Aorta (tissue), 5 donors: Measurements from ENCODE around the gene FOXF1. TPM values are rescaled to one million over a fixed set of nuclear protein-coding genes. Genes with fewer than 3 reads are reported as not detected.
A peak's percentile ranks its signal among the peaks of the same experiment; 100 is the strongest.

Source experiments
- ATAC-seq: fragments of 200-7000 bp; cut with Tn5 transposase; one replicate; pipeline ENCODE4 v1.9.1; 2022; ENCODE audit warnings: moderate library complexity; ENCODE audit not compliant: low FRiP score
- DNase-seq, 2 donors: peaks; one replicate each; pipeline ENCODE4 v3.0.0-alpha.2; 2020
- H3K27ac ChIP-seq, 2 donors: one replicate each; pipeline ENCODE4 v1.5.1; 2013; ENCODE audit warnings: low read length in 2 of 2, mild to moderate bottlenecking in 2 of 2, moderate library complexity in 2 of 2, control low read depth in 1 of 2, inconsistent platforms in 1 of 2, low read depth in 1 of 2
- H3K27me3 ChIP-seq, 2 donors: one replicate each; pipeline ENCODE4 v1.6.1; 2013; ENCODE audit warnings: control low read depth in 1 of 2, low read length in 1 of 2, mild to moderate bottlenecking in 1 of 2, moderate library complexity in 1 of 2; ENCODE audit not compliant: insufficient read depth in 2 of 2, control insufficient read depth in 1 of 2
- H3K36me3 ChIP-seq, 2 donors: one replicate each; pipeline ENCODE4 v1.6.1; 2013; ENCODE audit warnings: control low read depth in 1 of 2, low read length in 1 of 2, mild to moderate bottlenecking in 1 of 2; ENCODE audit not compliant: insufficient read depth in 2 of 2, control insufficient read depth in 1 of 2
- H3K4me1 ChIP-seq, 2 donors: one replicate each; pipeline ENCODE4 v1.6.1; 2013; ENCODE audit warnings: low read length in 2 of 2, control low read depth in 1 of 2, mild to moderate bottlenecking in 1 of 2, moderate library complexity in 1 of 2; ENCODE audit not compliant: insufficient read depth in 2 of 2, control insufficient read depth in 1 of 2
- H3K4me3 ChIP-seq, 2 donors: one replicate each; pipeline ENCODE4 v1.5.1; 2013; ENCODE audit warnings: low read length in 2 of 2, control low read depth in 1 of 2, mild to moderate bottlenecking in 1 of 2
- H3K9me3 ChIP-seq: one replicate; pipeline ENCODE4 v1.6.1; 2013; ENCODE audit warnings: mild to moderate bottlenecking, low read length; ENCODE audit not compliant: control insufficient read depth
- WGBS, 2 donors: extraction: QIAGEN DNeasy Blood & Tissue Kit; methylation state at CpG; one replicate each; pipeline ENCODE4 v1.1.7; 2013; 5-methylcytosine and 5-hydroxymethylcytosine counted together
- intact Hi-C, 2 donors: fragments of 100-400 bp; cut with DNase I; formaldehyde crosslinking; loops; one replicate each; pipeline versions ENCODE4 v1.14.2 to v1.15.0; 2022
- polyA plus RNA-seq, 2 donors: library from polyadenylated mRNA; stranded (reverse); fragments of 200-250 nt; gene quantifications; one replicate each; pipeline ENCODE4 v1.2.3, GENCODE V29; 2013
- total RNA-seq, 2 donors: library from RNA; stranded (reverse); fragmentation: NEBNext Ultra II Directional; extraction: Animal tissue kit (Norgen Biotek cat#: 25700); gene quantifications; one replicate each; pipeline ENCODE4 v1.2.1, GENCODE V29; 2021
- donor health status: healthy with polysubstance abuse.
- donor health status: Bipolar disorder and iron deficiency.
- donor health status: DM: no; HTN: no; CAD: no.
- donor health status: DM: no; HTN: no; CAD: no.
- donor health status: DM: yes; HTN: yes; CAD: no.

FOXF1 gene
- total and polyA plus RNA-seq, 4 donors, result 0.10 to 1.8 (median 0.50) TPM

DNA sequence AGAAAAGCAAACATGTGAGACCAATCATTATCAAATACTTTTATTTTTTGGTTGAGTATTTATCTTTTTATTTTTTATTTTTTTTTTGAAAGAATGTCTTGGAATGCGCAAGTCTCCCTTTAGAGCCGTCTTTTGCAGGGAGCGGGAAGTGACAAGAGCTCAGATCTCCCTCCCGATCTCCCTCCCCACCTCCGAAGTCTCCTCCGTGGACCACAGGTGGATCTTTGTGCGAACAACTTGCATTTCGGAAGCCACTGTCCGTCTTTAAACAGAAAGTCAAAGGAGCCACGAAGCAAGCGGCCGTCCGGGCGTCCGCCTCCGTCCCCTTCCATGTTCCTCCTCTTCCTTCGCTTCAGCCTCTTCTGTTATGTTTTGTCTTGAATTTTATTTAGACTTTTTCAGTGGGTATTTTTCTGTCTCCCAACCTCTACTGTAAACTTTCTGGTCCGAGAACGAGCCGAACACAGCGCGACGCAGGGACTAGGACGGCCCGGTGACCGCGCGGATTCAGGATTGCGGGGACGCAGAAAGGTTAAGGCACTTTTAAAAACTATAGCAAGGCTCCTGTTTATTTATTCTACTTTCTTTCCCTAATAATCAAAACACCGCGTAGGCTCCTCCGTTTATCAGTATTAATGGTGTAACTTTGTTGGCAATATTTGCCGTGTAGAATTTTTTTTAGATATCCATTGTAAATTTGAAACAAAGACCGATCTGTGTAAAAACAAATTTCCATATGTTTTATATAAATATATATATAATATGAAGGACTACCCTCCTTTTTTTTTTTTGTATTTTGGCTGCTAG, 3.3 kb downstream of the FOXF1 start:
- Histone ChIP-seq H3K36me3 (no peaks in the 10 kb centered on the region), H3K27me3 (no peaks in the 10 kb centered on the region), H3K4me1 (no peaks in the 10 kb centered on the region), H3K4me3 (no peak overlapping the region), H3K27ac (no peak overlapping the region), H3K9me3 (no peaks in the 10 kb centered on the region)
- intact Hi-C loops, result no loop called here
- no peak for ATAC-seq
- 38 to 46% methylated on average over 35 of the region's 35 CpGs for WGBS, 2 donors
- no peak for DNase-seq

DNA sequence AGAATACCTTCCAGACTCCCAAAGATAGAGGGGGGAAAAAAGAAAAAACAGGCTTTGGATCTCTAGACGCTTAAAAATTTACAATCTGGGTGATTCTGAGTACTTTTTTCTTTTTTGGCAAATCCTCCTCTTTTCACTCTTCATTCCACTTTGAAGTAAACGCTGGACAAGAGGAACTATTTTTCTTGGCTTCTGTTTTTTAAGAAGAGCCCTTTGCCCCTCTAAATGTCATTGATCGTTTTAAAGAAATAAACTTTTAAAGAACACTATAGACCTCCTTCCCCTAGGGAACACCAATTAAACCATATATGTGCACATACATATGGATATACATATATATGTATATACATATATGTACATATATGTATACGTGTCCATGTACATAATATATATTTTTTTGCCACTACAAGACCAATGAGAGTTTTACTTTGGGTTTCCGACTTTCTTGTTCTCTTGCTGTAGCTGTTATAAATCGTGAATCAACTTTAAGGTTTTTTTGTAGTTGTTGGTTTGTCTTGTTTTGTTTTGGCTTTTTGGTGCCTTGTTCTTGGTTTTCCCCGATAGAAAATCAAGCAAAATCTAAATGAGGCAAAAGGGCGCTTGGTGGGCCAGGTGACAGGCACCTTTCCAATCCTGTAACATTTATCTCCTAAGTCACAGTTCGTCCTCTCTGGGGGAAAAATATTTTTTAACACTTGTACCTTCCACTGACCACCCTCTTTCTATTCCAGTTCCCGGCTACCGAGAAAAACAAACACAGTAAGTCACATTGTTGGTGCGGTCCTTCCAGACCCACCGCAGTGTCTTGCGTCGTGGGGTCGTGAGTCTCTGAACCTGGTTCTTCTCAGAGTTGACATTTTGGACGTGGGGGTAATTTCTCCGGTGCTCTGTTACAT, 4.4 kb downstream of the FOXF1 start:
- 27 to 29% methylated on average over 18 of the region's 18 CpGs for WGBS, 2 donors
- no peak overlapping the region for H3K27ac ChIP-seq
- no peaks in the 10 kb centered on the region for H3K36me3 ChIP-seq
- no peaks in the 10 kb centered on the region for H3K9me3 ChIP-seq
- no peaks in the 10 kb centered on the region for H3K4me1 ChIP-seq
- no peak for DNase-seq
- intact Hi-C loops, result no loop called here
- ATAC-seq, result no peak
- no peak overlapping the region for H3K4me3 ChIP-seq
- H3K27me3 ChIP-seq, result no peaks in the 10 kb centered on the region

- Histone ChIP-seq H3K27ac (no peak overlapping the region), H3K27me3 (no peaks in the 10 kb centered on the region), H3K4me1 (no peaks in the 10 kb centered on the region), H3K36me3 (no peaks in the 10 kb centered on the region), H3K9me3 (no peaks in the 10 kb centered on the region), H3K4me3 (no peak overlapping the region)
- WGBS, 2 donors, result 9 to 10% methylated on average over 27 to 29 of the region's 29 CpGs
- DNase-seq (peak in 1 of 2 donors; percentile 67), ATAC-seq (no peak)
- intact Hi-C loops, result no loop called here
These were observed 5.1 kb downstream of the FOXF1 start for GRCh38 chr16:86515413-86515776.

DNA sequence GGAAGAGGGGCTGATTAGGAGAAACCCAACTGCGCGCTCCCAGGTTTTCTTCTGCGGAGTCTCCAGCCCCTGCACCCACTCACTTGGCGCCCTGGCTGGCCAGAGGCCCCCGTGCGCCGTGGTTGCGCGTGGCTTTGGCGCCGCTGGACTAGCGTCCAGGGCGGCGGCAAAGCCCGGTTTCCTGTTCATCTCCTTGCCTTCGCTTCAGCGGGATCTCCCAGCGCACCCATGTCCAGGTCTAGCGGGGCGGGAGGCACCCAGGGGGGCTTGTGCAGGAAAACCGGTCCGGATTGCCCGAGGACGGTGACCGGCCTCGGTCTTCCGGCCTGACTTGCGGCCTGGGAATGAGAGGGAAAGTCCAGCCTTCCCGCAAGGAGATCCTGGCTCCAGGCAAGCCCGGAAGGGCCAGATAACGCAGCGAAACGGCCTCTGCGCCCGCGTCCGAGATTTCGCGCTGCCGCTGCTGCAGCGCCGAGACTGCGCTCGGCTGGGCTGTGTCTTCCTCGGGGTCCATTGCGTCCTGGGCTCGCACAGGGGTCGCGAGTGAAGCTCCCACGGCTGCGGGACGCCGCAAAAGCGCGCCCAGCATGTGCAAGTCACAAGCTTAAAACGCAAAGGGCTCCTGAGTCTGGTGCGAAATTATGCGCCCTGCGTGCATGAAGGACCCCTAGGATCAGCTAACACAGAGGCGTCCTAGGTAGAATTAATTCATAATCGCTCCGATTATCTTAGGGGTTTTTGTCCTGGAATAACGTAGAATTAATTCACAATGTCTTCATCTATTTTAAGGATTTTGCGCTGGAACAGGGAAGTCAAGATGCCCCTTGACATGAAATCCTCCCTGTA, 5.7 kb downstream of the FOXF1 start:
- Histone ChIP-seq H3K36me3 (no peaks in the 10 kb centered on the region), H3K27me3 (no peaks in the 10 kb centered on the region), H3K4me3 (no peak overlapping the region), H3K4me1 (no peaks in the 10 kb centered on the region), H3K27ac (no peak overlapping the region), H3K9me3 (no peaks in the 10 kb centered on the region)
- no peak for ATAC-seq
- 4 to 6% methylated on average over 57 to 64 of the region's 64 CpGs for WGBS, 2 donors
- peak in 1 of 2 donors; percentile 69 for DNase-seq
- intact Hi-C loops, result loop anchor here (2.0 kb wide), 1 partner anchor 175 kb away; no protein-coding TSS in a partner anchor

DNA sequence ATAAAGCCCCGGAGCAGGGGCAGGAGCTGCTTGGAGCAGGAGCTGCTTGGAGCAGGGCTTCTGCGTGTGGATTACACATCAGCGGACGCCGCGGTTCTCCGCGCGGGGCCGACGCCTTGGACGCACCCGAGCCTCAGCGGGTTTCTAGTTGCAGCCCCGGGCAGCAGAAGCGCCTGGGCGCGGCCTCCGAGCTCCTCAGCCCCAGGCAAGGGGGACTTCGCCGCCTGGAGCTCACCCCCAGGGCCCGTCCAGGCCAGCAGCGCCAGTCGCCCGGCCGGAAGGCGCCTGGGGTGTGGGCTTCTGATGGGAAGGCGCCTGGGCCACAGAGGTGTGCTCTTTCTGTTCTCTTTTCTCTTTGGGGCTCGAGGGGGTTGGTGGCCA, 6.3 kb downstream of the FOXF1 start:
- intact Hi-C loops, result loop anchor here (2.0 kb wide), 1 partner anchor 176 kb away; no protein-coding TSS in a partner anchor
- peak in 1 of 2 donors; percentile 74 for DNase-seq
- Histone ChIP-seq H3K27me3 (no peaks in the 10 kb centered on the region), H3K4me1 (no peaks in the 10 kb centered on the region), H3K9me3 (no peaks in the 10 kb centered on the region), H3K4me3 (no peak overlapping the region), H3K27ac (no peak overlapping the region), H3K36me3 (no peaks in the 10 kb centered on the region)
- no peak for ATAC-seq
- WGBS, 2 donors, result 7 to 8% methylated on average over 28 to 29 of the region's 29 CpGs

- intact Hi-C loops, result loop anchor here (2.0 kb wide), 1 partner anchor 176 kb away; no protein-coding TSS in a partner anchor
- no peak overlapping the region for H3K27ac ChIP-seq
- ATAC-seq, result no peak
- no peaks in the 10 kb centered on the region for H3K9me3 ChIP-seq
- H3K27me3 ChIP-seq, result no peaks in the 10 kb centered on the region
- H3K4me1 ChIP-seq, result no peaks in the 10 kb centered on the region
- H3K4me3 ChIP-seq, result no peak overlapping the region
- peak in 1 of 2 donors; percentile 36 for DNase-seq
- no peaks in the 10 kb centered on the region for H3K36me3 ChIP-seq
- 41 to 44% methylated on average over 9 of the region's 9 CpGs for WGBS, 2 donors
These were observed 6.7 kb downstream of the FOXF1 start for GRCh38 chr16:86517033-86517432.

GRCh38 chr16:86517652-86518258, 7.4 kb downstream of the FOXF1 start:
- no peak overlapping the region for H3K27ac ChIP-seq
- 20 to 21% methylated on average over 17 of the region's 17 CpGs for WGBS, 2 donors
- no peaks in the 10 kb centered on the region for H3K36me3 ChIP-seq
- no peaks in the 10 kb centered on the region for H3K27me3 ChIP-seq
- DNase-seq (peak; percentile 71 to 85), ATAC-seq (peak; percentile 77)
- intact Hi-C loops, result loop anchor here (2.0 kb wide), 2 partner anchors 177 to 445 kb away; no protein-coding TSS in a partner anchor
- H3K4me1 ChIP-seq, result no peaks in the 10 kb centered on the region
- H3K4me3 ChIP-seq, result no peak overlapping the region
- H3K9me3 ChIP-seq, result no peaks in the 10 kb centered on the region
